ENCODE data around the gene OLFML2A.

GRCh38 chr9:124812441-124812876 lies 35.5 kb downstream of the OLFML2A start:
- TF ChIP-seq CTCF (IDR thresholded peaks at IDR 0.05) (no peak), EP300 (IDR thresholded peaks at IDR 0.05) (peak in 1 of 2 donors; percentile 47)
